ENCODE results near the gene SHISA7.

- TF ChIP-seq CTCF (conservative IDR thresholded peaks at IDR 0.05; ENCODE audit: low read depth, low read length) (no peak), POLR2A (IDR thresholded peaks at IDR 0.05; ENCODE audit: low read depth, low read length) (no peak), CEBPB (IDR thresholded peaks at IDR 0.05; ENCODE audit: low read depth, low read length) (no peak), MAZ (IDR thresholded peaks at IDR 0.05; ENCODE audit: borderline replicate concordance, low read depth, low read length) (no peak), BHLHE40 (IDR thresholded peaks at IDR 0.05; ENCODE audit: low read depth, low read length) (no peak)
Measured at GRCh38 chr19:55408533-55408872, 34.6 kb downstream of the SHISA7 start.

All from IMR-90 (cell line).